ENCODE measurements around the gene NEB.

NEB gene

DNA sequence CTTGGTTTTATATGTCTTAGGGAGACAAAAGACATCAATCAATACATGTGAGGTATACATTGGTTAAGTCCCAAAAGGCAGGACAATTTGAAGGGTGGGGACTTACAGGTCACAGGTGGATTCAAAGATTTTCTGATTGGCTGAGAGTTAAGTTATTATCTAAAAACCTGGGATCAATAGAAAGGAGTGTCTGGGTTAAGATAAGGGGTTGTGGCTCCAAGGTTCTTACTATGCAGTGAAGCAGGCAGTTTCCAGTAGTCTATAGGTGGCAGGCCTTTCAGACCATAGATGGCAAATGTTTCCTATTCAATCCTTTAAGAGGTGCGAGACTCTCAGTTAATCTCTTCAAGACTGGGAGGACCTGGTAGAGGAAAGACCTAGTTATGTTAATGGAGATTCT is 42.1 kb upstream of the NEB start:
- no CpG with 5 or more reads among the region's 1 CpG for WGBS (ENCODE audit: insufficient coverage)
- peaks cover 0 to 4% (median 0%) of the 10 kb centered on the region in 5 experiments for H3K9me3 ChIP-seq (ENCODE audit: control extremely low read depth in 1 of 5, control insufficient read depth in 4 of 5, insufficient read depth in 2 of 5, low read depth in 1 of 5, low read length in 4 of 5)
- H3K4me1 ChIP-seq (ENCODE audit: control extremely low read depth in 1 of 4, control insufficient read depth in 4 of 4, insufficient read depth in 4 of 4, low read length in 3 of 4) = no peaks in the 10 kb centered on the region
- CTCF ChIA-PET = interaction anchor here (0.6 kb wide), 1 partner anchor 225 kb away, joined by 3 read pairs; no protein-coding TSS in a partner anchor
- no peak overlapping the region for H3K4me3 ChIP-seq (ENCODE audit: control insufficient read depth in 1 of 7, extremely low read depth in 1 of 7, insufficient read depth in 4 of 7, low read depth in 2 of 7, low read length in 6 of 7)
- H3K27ac ChIP-seq (ENCODE audit: insufficient read depth in 1 of 2, low read depth in 1 of 2, low read length in 2 of 2, poor library complexity in 1 of 2, severe bottlenecking in 2 of 2) = no peak overlapping the region
- H3K27me3 ChIP-seq (replicated peaks in 2 of 5; ENCODE audit: control insufficient read depth in 4 of 5, insufficient read depth in 5 of 5, low read length in 4 of 5) = no peaks in the 10 kb centered on the region
- H3K36me3 ChIP-seq (ENCODE audit: control insufficient read depth in 4 of 4, insufficient read depth in 4 of 4, low read length in 3 of 4) = peaks cover 0 to 30% (median 11%) of the 10 kb centered on the region in 4 experiments
- POLR2A ChIA-PET = no interaction called here
- no peak for DNase-seq

DNA sequence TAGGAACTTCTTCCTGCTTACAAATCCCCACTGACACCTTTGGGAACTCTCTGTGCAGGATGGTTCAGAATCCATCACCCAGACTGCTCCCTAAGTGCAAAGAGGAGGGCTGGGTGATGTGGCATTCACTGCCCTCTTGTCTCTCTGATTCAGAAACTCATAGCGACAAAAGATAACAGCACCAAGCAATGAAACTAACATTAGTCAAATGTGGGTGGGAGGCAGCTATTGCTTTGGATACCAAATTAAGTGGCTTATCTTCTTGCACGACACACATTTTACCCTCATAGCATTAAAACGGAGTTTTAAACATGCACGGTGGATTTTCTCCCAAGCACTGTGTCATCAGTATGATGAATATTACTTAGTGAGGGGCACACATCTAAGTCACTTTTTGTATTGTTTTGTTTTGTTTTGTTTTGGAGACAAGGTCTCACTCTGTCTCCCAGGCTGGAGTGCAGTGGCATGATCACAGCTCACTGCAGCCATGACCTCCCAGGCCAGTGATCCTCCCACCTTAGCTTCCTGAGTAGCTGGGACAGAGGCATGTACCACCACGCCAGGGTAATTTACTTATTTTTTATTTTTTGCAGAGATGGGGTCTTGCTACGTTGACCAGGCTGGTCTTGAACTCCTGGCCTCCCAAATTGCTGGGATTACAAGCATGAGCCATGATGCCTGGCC is 40.9 kb upstream of the NEB start:
- peak in 1 of 3 donors; percentile 18 for DNase-seq
- 100% methylated on average over 1 of the region's 6 CpGs for WGBS (ENCODE audit: insufficient coverage)
- H3K4me3 ChIP-seq (ENCODE audit: control insufficient read depth in 1 of 7, extremely low read depth in 1 of 7, insufficient read depth in 4 of 7, low read depth in 2 of 7, low read length in 6 of 7) = no peak overlapping the region
- no peaks in the 10 kb centered on the region for H3K4me1 ChIP-seq (ENCODE audit: control extremely low read depth in 1 of 4, control insufficient read depth in 4 of 4, insufficient read depth in 4 of 4, low read length in 3 of 4)
- no peak overlapping the region for H3K27ac ChIP-seq (ENCODE audit: insufficient read depth in 1 of 2, low read depth in 1 of 2, low read length in 2 of 2, poor library complexity in 1 of 2, severe bottlenecking in 2 of 2)
- ChIA-PET POLR2A (no interaction called here), CTCF (no interaction called here)
- peaks cover 0 to 4% (median 0%) of the 10 kb centered on the region in 5 experiments for H3K9me3 ChIP-seq (ENCODE audit: control extremely low read depth in 1 of 5, control insufficient read depth in 4 of 5, insufficient read depth in 2 of 5, low read depth in 1 of 5, low read length in 4 of 5)
- H3K36me3 ChIP-seq (ENCODE audit: control insufficient read depth in 4 of 4, insufficient read depth in 4 of 4, low read length in 3 of 4) = peaks cover 0 to 27% (median 8%) of the 10 kb centered on the region in 4 experiments
- no peaks in the 10 kb centered on the region for H3K27me3 ChIP-seq (replicated peaks in 2 of 5; ENCODE audit: control insufficient read depth in 4 of 5, insufficient read depth in 5 of 5, low read length in 4 of 5)

- no CpG with 5 or more reads among the region's 3 CpGs for WGBS (ENCODE audit: insufficient coverage)
- no peak overlapping the region for H3K4me3 ChIP-seq (ENCODE audit: control insufficient read depth in 1 of 7, extremely low read depth in 1 of 7, insufficient read depth in 4 of 7, low read depth in 2 of 7, low read length in 6 of 7)
- POLR2A ChIA-PET = no interaction called here
- H3K9me3 ChIP-seq (ENCODE audit: control extremely low read depth in 1 of 5, control insufficient read depth in 4 of 5, insufficient read depth in 2 of 5, low read depth in 1 of 5, low read length in 4 of 5) = peaks cover 0 to 3% (median 0%) of the 10 kb centered on the region in 5 experiments
- DNase-seq = no peak
- no peaks in the 10 kb centered on the region for H3K27me3 ChIP-seq (replicated peaks in 2 of 5; ENCODE audit: control insufficient read depth in 4 of 5, insufficient read depth in 5 of 5, low read length in 4 of 5)
- no peaks in the 10 kb centered on the region for H3K4me1 ChIP-seq (ENCODE audit: control extremely low read depth in 1 of 4, control insufficient read depth in 4 of 4, insufficient read depth in 4 of 4, low read length in 3 of 4)
- CTCF ChIA-PET = no interaction called here
- peaks cover 0 to 25% (median 7%) of the 10 kb centered on the region in 4 experiments for H3K36me3 ChIP-seq (ENCODE audit: control insufficient read depth in 4 of 4, insufficient read depth in 4 of 4, low read length in 3 of 4)
- no peak overlapping the region for H3K27ac ChIP-seq (ENCODE audit: insufficient read depth in 1 of 2, low read depth in 1 of 2, low read length in 2 of 2, poor library complexity in 1 of 2, severe bottlenecking in 2 of 2)
Observed at GRCh38 chr2:151774506-151774905, 40.2 kb upstream of the NEB start.

- peaks cover 0 to 11% (median 4%) of the 10 kb centered on the region in 4 experiments for H3K36me3 ChIP-seq (ENCODE audit: control insufficient read depth in 4 of 4, insufficient read depth in 4 of 4, low read length in 3 of 4)
- peak; percentile 6 to 53 (median 13) for DNase-seq
- no peaks in the 10 kb centered on the region for H3K9me3 ChIP-seq (ENCODE audit: control extremely low read depth in 1 of 5, control insufficient read depth in 4 of 5, insufficient read depth in 2 of 5, low read depth in 1 of 5, low read length in 4 of 5)
- no peaks in the 10 kb centered on the region for H3K27me3 ChIP-seq (replicated peaks in 2 of 5; ENCODE audit: control insufficient read depth in 4 of 5, insufficient read depth in 5 of 5, low read length in 4 of 5)
- no peak overlapping the region for H3K27ac ChIP-seq (ENCODE audit: insufficient read depth in 1 of 2, low read depth in 1 of 2, low read length in 2 of 2, poor library complexity in 1 of 2, severe bottlenecking in 2 of 2)
- peaks cover 0 to 9% (median 0%) of the 10 kb centered on the region in 4 experiments for H3K4me1 ChIP-seq (ENCODE audit: control extremely low read depth in 1 of 4, control insufficient read depth in 4 of 4, insufficient read depth in 4 of 4, low read length in 3 of 4)
- POLR2A ChIA-PET = no interaction called here
- WGBS (ENCODE audit: insufficient coverage) = 98% methylated on average over 6 of the region's 10 CpGs
- H3K4me3 ChIP-seq (ENCODE audit: control insufficient read depth in 1 of 7, extremely low read depth in 1 of 7, insufficient read depth in 4 of 7, low read depth in 2 of 7, low read length in 6 of 7) = no peak overlapping the region
- CTCF ChIA-PET = no interaction called here
Observed at GRCh38 chr2:151771599-151772358, 37.5 kb upstream of the NEB start.

- Histone ChIP-seq H3K36me3 (ENCODE audit: control insufficient read depth in 4 of 4, insufficient read depth in 4 of 4, low read length in 3 of 4) (peaks cover 0 to 5% (median 1%) of the 10 kb centered on the region in 4 experiments), H3K9me3 (ENCODE audit: control extremely low read depth in 1 of 5, control insufficient read depth in 4 of 5, insufficient read depth in 2 of 5, low read depth in 1 of 5, low read length in 4 of 5) (no peaks in the 10 kb centered on the region), H3K4me1 (ENCODE audit: control extremely low read depth in 1 of 4, control insufficient read depth in 4 of 4, insufficient read depth in 4 of 4, low read length in 3 of 4) (peaks cover 0 to 14% (median 2%) of the 10 kb centered on the region in 4 experiments), H3K4me3 (ENCODE audit: control insufficient read depth in 1 of 7, extremely low read depth in 1 of 7, insufficient read depth in 4 of 7, low read depth in 2 of 7, low read length in 6 of 7) (no peak overlapping the region), H3K27ac (ENCODE audit: insufficient read depth in 1 of 2, low read depth in 1 of 2, low read length in 2 of 2, poor library complexity in 1 of 2, severe bottlenecking in 2 of 2) (no peak overlapping the region), H3K27me3 (replicated peaks in 2 of 5; ENCODE audit: control insufficient read depth in 4 of 5, insufficient read depth in 5 of 5, low read length in 4 of 5) (no peaks in the 10 kb centered on the region)
- DNase-seq = no peak
- WGBS (ENCODE audit: insufficient coverage) = no CpG with 5 or more reads among the region's 2 CpGs
- POLR2A ChIA-PET = no interaction called here
- CTCF ChIA-PET = no interaction called here
Observed at GRCh38 chr2:151770995-151771394, 36.7 kb upstream of the NEB start.

GRCh38 chr2:151769606-151770005 is 35.3 kb upstream of the NEB start:
- no CpG with 5 or more reads among the region's 1 CpG for WGBS (ENCODE audit: insufficient coverage)
- Histone ChIP-seq H3K4me3 (ENCODE audit: control insufficient read depth in 1 of 7, extremely low read depth in 1 of 7, insufficient read depth in 4 of 7, low read depth in 2 of 7, low read length in 6 of 7) (no peak overlapping the region), H3K4me1 (ENCODE audit: control extremely low read depth in 1 of 4, control insufficient read depth in 4 of 4, insufficient read depth in 4 of 4, low read length in 3 of 4) (peaks cover 0 to 17% (median 4%) of the 10 kb centered on the region in 4 experiments), H3K36me3 (ENCODE audit: control insufficient read depth in 4 of 4, insufficient read depth in 4 of 4, low read length in 3 of 4) (no peaks in the 10 kb centered on the region), H3K27ac (ENCODE audit: insufficient read depth in 1 of 2, low read depth in 1 of 2, low read length in 2 of 2, poor library complexity in 1 of 2, severe bottlenecking in 2 of 2) (no peak overlapping the region), H3K9me3 (ENCODE audit: control extremely low read depth in 1 of 5, control insufficient read depth in 4 of 5, insufficient read depth in 2 of 5, low read depth in 1 of 5, low read length in 4 of 5) (no peaks in the 10 kb centered on the region), H3K27me3 (replicated peaks in 2 of 5; ENCODE audit: control insufficient read depth in 4 of 5, insufficient read depth in 5 of 5, low read length in 4 of 5) (no peaks in the 10 kb centered on the region)
- DNase-seq = no peak
- POLR2A ChIA-PET = no interaction called here
- CTCF ChIA-PET = no interaction called here

GRCh38 chr2:151767536-151767935 is 33.3 kb upstream of the NEB start:
- Histone ChIP-seq H3K4me3 (ENCODE audit: control insufficient read depth in 1 of 7, extremely low read depth in 1 of 7, insufficient read depth in 4 of 7, low read depth in 2 of 7, low read length in 6 of 7) (no peak overlapping the region), H3K9me3 (ENCODE audit: control extremely low read depth in 1 of 5, control insufficient read depth in 4 of 5, insufficient read depth in 2 of 5, low read depth in 1 of 5, low read length in 4 of 5) (no peaks in the 10 kb centered on the region), H3K27me3 (replicated peaks in 2 of 5; ENCODE audit: control insufficient read depth in 4 of 5, insufficient read depth in 5 of 5, low read length in 4 of 5) (no peaks in the 10 kb centered on the region), H3K4me1 (ENCODE audit: control extremely low read depth in 1 of 4, control insufficient read depth in 4 of 4, insufficient read depth in 4 of 4, low read length in 3 of 4) (peaks cover 0 to 22% (median 4%) of the 10 kb centered on the region in 4 experiments), H3K27ac (ENCODE audit: insufficient read depth in 1 of 2, low read depth in 1 of 2, low read length in 2 of 2, poor library complexity in 1 of 2, severe bottlenecking in 2 of 2) (peak overlapping the region in 1 of 2 experiments; percentile 54), H3K36me3 (ENCODE audit: control insufficient read depth in 4 of 4, insufficient read depth in 4 of 4, low read length in 3 of 4) (no peaks in the 10 kb centered on the region)
- 94% methylated on average over 2 of the region's 2 CpGs for WGBS (ENCODE audit: insufficient coverage)
- no peak for DNase-seq
- ChIA-PET CTCF (no interaction called here), POLR2A (no interaction called here)
